Measurements from ENCODE around the gene CDH23. TPM values are rescaled to one million over a fixed set of nuclear protein-coding genes. Genes with fewer than 3 reads are reported as not detected.
A peak's percentile ranks its signal among the peaks of the same experiment; 100 is the strongest.

Gene CDH23
- total RNA-seq, 1 donor from 2014 or later, result 20.9 TPM

GRCh38 chr10:71835671-71836595 lies 439.2 kb downstream of the CDH23 start:
- DNase-seq (ENCODE audit: low spot score) (peak; percentile 90), ATAC-seq (peak; percentile 82)

- no peak for DNase-seq (ENCODE audit: low spot score)
- ATAC-seq, result peak; percentile 14
Observed at GRCh38 chr10:71836596-71836974, 439.9 kb downstream of the CDH23 start.

GRCh38 chr10:71837098-71837827 lies 440.5 kb downstream of the CDH23 start:
- ATAC-seq (no peak), DNase-seq (ENCODE audit: low spot score) (no peak)

- ATAC-seq (no peak), DNase-seq (ENCODE audit: low spot score) (no peak)
Observed at GRCh38 chr10:71838264-71839211, 441.8 kb downstream of the CDH23 start.

GRCh38 chr10:71840177-71840957 lies 443.6 kb downstream of the CDH23 start:
- ATAC-seq, result no peak
- DNase-seq (ENCODE audit: low spot score), result no peak

- DNase-seq (ENCODE audit: low spot score) (no peak), ATAC-seq (no peak)
Observed at GRCh38 chr10:71840958-71841335, 444.2 kb downstream of the CDH23 start.

GRCh38 chr10:71842422-71842821 lies 445.7 kb downstream of the CDH23 start:
- no peak for ATAC-seq
- no peak for DNase-seq (ENCODE audit: low spot score)

- ATAC-seq (peak; percentile 41), DNase-seq (ENCODE audit: low spot score) (no peak)
Observed at GRCh38 chr10:71842856-71843686, 446.4 kb downstream of the CDH23 start.

- no peak for DNase-seq (ENCODE audit: low spot score)
- ATAC-seq, result no peak
Observed at GRCh38 chr10:71844084-71844483, 447.4 kb downstream of the CDH23 start.

- ATAC-seq, result no peak
- DNase-seq (ENCODE audit: low spot score), result no peak
Observed at GRCh38 chr10:71844695-71845094, 448.0 kb downstream of the CDH23 start.

- no peak for DNase-seq (ENCODE audit: low spot score)
- ATAC-seq, result peak; percentile 72
Observed at GRCh38 chr10:71845410-71846405, 449.0 kb downstream of the CDH23 start.

- DNase-seq (ENCODE audit: low spot score), result no peak
- ATAC-seq, result no peak
Observed at GRCh38 chr10:71846816-71847215, 450.1 kb downstream of the CDH23 start.

- ATAC-seq, result no peak
- no peak for DNase-seq (ENCODE audit: low spot score)
Observed at GRCh38 chr10:71847418-71847817, 450.7 kb downstream of the CDH23 start.

GRCh38 chr10:71848325-71849275 lies 451.9 kb downstream of the CDH23 start:
- DNase-seq (ENCODE audit: low spot score), result no peak
- no peak for ATAC-seq

- no peak for ATAC-seq
- DNase-seq (ENCODE audit: low spot score), result no peak
Observed at GRCh38 chr10:71849461-71849908, 452.8 kb downstream of the CDH23 start.

- no peak for ATAC-seq
Observed at GRCh38 chr10:71850021-71850742, 453.5 kb downstream of the CDH23 start.

More at GRCh38 chr10:71850021-71850742, 453.5 kb downstream of the CDH23 start:
- no peak for DNase-seq (ENCODE audit: low spot score)

Data from left lobe of liver (tissue), 2 donors.